AG08396 (cell line): ENCODE data around the gene BTF3.
A peak's percentile ranks its signal among the peaks of the same experiment; 100 is the strongest.
"Not testable (repeated sequence)": the region's sequence is repeated elsewhere in the genome, so short reads cannot be mapped to it uniquely, and the experiment has no call there.

ENCODE experiments used
- DNase-seq: peaks from one replicate; pipeline ENCODE4 v3.0.0; 2012; ENCODE audit warnings: low spot score, mixed read lengths

The BTF3 gene

DNA sequence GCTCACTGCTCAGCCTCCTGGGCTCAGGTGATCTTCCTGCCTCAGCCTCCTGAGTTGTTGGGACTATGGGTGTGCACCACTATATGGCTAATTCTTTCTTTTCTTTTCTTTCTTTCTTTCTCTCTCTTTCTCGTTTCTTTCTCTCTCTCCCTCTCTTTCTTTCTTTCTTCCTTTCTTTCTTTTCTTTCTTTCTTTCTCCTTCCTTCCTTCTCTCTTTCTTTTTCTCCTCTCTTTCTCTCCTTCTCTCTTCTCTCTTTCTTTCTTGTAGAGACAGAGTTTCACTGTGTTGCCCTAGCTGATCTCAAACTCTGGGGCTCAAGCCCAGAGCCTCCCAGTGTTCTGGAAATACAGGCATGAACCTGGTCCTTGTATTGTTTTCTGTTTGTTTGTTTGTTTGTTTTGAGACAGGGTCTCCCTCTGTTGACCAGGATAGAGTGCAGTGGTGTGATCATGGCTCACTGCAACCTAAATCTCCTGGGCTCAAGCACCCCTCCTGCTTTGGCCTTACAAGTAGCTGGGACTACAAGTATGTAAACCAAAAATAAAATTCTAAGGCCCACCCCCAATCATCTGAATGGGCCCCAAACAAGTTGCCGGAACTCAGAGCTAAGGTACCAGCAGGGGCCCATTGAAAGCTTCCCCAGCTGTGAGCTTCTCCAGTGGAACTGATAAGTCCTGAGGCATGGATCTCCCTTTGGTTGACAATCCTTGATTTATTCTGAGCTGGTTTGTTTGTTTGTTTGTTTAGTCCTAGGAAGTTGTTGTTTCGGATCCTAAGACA lies 11.9 kb upstream of the BTF3 start:
- DNase-seq = no peak

DNA sequence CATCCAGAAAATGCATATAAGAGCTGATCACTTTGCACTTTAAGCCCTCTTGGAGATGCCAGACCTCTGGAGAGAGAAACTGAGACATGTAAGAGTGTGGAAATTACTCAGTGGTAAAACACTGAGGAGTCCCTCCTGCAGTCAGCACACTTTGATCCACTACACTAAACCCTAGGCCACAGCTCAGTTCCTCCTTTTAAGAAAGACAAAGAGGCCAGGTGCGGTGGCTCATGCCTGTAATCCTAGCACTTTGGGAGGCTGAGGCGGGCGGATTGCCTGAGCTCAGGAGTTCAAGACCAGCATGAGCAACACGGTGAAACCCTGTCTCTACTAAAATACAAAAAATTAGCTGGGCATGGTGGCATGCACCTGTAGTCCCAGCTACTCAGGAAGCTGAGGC lies 11.0 kb upstream of the BTF3 start:
- DNase-seq = not testable (repeated sequence)

DNA sequence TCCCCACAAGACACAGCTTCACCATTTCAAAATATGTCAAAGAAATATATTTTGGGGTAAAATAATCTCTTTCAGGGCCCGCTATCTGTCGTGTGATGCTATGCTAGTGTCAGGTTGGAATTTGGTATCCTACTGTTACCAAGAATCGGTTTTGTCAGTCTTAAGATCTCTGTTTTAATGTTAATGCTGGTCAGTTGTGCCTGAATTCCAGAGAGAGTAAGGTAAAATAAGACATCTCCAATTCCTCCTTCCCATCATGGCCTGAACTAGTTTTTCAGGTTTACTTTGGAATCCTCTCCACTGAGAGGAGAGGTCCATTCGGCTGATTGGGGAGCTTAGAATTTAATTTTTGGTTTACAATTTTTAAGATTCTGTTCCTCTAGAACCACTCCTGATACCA lies 10.4 kb upstream of the BTF3 start:
- DNase-seq = no peak

DNA sequence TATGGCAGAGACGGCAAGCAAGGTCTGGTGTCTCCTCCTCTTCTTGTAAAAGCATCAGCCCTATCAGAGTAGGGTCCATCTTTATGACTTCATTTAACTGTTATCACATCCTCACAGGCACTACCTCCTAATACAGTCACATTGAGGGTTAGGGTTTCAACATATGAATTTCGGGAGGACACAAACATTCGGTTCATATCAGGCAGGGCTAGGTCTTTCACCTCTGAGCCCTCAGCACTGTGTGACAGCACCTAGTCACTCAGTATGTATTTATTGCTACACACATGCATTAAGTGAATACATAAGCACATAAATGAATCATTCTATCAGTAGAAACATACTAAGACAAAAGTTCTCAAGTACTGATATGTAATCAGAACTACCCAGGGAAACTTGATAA lies 9.4 kb upstream of the BTF3 start:
- DNase-seq = no peak

DNA sequence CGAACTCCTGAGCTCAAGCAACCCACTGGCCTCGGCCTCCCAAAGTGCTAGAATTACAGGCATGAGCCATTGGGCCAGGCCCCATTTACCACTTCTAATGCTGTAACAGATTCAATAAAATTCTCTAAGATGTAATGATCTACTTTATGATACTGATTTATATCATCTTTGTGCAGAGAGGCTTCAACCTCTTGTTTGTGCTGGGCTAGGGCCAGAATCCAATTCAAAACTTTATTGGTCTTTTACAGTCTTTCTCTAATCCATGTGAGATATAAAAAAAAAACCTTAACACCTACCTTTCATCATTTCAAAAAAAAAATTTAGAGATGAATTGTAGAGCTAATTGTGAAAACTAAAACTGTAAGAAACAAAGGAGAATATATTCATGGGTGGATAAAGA lies 8.2 kb upstream of the BTF3 start:
- DNase-seq = no peak

DNA sequence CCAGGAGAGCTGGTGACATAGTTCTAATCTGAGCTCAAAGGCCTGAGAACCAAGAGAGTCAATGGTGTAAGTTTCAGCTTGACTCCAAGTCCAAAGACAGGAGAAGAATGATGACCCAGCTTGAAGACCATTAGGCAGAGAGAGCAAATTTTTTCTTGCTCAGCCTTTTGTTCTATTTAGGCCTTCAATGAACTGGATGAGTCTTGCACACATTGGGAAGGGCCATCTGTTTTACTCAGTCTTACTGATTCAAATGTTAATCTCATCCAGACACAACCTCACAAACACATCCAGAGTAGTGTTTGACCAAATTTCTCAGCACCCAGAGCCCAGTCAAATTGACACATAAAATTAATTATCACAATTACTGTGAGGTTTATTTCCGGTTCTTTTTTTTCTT lies 7.1 kb upstream of the BTF3 start:
- no peak for DNase-seq

DNA sequence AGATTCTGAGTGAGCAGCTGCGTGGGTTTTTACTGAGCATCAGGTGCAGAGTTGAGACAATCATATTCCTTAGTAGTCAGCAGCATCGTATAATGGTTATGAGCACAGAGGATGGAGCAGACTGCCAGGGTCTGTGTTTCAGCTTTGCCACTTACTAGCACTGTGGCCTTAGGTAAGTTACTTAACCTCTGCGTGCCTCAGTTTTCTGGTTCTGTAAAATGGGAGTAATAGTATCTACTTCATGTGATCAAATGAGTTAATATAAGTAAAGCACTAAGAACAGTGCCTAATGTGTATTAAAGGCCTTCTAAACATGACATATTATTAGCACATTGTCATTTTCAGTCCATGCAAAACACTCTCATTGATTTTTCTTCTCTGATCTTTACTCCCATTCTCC lies 4.8 kb upstream of the BTF3 start:
- DNase-seq = no peak

DNA sequence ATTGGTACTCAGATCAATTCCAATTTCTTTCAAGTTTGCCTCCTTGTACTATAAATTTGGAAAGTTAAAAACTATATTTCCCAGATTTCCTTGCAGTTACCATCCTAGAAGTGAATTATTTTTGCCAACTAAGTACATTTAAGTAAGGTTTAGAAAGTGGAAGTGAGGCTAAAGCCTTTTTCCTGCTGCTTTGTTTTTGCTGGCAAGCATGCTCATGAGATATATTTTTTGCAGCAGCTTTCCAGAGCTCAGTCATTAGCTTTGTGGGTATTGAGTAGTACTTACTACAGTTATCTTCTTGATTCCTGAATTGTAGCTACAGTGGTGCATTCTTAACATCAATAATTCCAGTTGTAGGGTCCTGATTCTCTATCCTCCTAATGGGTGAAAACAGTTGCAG lies 3.5 kb upstream of the BTF3 start:
- no peak for DNase-seq

DNA sequence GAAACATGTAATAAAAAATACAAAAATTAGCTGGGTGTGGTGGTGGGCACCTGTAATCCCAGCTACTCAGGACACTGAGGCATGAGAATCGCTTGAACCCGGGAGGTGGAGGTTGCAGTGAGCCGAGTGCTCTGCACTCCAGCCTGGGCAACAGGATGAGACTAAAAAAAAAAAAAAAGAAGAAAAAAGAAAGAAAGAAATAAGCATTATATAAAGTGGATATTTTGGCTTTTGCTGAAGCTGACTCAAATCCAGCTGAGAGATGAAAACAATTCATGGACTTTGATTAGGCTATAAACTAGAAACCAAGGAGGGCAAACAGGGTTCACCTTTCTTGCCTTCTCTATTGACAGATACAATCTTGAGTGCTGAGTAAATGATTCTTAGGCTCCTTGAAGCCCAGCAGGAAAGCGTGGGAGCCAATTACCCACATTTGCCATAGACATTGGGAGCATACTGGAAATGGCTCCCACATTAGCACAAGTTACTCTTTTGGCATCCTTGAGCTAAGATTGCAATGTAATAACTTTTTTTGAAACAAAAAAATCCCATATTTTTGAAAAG lies 2.4 kb upstream of the BTF3 start:
- no peak for DNase-seq

DNA sequence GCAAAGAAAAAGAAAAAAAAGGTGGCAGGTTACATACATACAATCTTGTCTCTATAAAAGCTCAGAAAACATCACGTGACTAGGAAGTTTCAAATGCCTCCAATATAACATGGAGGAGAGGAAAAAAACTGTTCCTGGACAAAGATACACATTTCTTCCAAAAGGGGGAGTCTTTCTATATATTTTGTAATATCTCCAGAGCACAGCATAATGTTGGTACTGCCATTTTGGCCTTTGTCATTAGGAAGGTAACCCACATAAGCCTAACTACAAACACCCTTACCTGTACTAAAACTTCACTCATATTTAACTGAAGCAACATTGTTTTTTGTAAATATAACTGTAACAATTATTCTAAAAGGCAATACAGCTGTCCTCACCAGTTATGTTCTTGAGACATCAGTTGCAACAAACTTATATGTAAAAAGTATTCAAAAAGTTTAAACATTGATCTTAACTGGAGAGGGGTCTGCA lies 1.2 kb upstream of the BTF3 start:
- peak; percentile 50 for DNase-seq

DNA sequence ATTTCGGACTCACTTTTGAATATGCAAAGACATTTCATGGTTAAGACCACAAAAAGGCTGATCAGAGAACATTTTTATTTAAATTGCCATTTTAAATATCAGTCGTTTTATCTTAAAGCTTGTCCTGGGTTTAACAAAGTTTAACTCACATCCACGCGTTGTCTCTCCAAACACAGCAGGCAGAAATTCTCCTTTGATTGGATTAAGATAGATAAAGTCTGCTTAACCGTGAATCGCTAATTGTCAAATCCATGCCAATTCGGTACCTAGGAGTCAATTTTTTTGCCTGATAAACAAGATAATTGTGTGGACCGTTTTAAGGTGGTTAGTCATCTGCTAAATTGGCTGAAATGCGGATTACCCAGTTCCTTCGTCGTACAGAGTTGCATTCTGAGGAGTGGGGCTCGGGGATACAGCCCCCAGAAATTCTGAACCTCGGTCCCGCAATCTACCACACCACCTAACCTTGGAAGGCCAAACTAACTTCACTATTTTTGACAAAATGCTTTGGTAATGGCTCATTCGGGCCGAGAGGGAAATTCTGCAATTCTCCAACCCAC lies 665 bp upstream of the BTF3 start:
- no peak for DNase-seq

DNA sequence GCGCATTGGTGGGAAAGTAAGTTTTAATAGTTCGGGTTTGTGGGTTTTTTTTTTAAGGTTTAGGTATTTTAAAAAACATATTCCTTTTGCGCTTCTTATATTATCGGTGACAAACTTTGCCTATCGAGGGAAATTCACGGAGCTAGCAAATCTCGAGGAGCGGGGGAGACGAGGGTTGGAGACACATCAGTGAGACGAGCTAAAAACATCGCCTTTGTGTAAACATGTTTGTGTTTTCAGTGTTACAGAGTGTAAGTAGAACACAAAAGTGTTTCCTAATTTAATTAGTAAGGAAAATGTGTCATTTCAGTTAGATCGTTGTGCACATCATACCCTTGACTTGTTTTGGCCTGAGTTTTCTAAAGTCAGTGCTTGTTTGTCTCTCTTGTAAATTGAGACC lies 945 bp downstream of the BTF3 start:
- DNase-seq = no peak

DNA sequence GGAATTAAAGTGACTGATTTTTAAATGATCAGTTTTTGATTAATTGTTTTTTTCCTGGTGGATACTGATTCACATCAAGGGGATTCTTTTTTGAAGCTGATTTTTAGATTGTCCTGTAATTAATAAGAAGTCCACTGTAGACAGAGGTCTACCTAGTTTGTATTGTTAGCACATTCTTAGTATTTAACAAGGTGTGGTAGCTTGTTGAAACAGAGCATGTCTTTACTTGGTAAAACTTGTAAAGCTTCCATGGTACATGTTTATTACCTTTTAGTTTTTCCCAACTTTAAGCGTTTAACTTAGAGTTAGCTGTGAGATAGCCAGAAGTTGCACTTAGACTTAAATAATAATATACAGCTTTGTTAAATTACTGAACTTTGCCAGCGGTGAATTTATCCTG lies 1.5 kb downstream of the BTF3 start:
- no peak for DNase-seq

DNA sequence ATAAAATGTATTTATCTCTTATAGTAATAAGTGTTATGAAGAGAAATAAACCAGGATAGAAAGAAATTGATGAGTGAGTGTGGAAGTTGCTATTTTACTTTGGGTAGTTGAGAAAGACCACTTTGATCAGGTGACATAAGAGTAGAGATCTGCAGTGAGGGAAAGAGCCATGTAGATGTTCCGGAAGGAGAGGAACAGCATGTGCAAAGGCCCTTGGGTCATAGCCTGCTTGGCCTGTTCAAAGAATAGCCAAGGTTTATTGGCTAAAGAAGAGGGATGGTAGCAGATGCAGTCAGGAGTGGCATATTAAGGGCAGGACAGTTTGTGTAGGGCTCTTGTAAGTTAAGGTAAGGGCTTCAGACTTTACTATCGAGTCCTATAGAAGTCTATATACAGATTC lies 3.2 kb downstream of the BTF3 start:
- DNase-seq = no peak

DNA sequence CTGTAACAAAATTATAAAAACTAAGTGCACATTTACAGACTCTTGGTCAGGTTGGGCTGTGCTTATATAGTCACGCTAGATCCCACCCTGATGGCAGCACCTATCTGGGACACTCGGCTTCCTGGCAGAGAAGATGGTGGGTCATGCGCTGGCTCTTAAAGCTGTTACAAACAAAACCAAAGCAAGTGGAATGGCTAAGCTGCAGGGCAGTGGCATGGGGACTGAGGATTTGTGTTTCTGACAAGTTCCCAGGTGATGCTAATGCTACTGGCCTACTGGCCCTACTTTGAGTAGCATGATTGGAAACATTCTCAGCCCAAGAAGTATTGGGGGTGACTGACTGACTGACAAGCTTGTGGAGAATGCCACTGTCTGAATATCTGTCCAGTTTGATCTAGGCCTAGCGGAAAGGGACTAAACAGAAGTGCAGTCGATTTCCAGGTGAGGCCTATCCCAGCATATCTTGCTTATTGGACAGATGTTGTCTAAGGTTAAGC lies 8.3 kb downstream of the BTF3 start:
- no peak for DNase-seq

DNA sequence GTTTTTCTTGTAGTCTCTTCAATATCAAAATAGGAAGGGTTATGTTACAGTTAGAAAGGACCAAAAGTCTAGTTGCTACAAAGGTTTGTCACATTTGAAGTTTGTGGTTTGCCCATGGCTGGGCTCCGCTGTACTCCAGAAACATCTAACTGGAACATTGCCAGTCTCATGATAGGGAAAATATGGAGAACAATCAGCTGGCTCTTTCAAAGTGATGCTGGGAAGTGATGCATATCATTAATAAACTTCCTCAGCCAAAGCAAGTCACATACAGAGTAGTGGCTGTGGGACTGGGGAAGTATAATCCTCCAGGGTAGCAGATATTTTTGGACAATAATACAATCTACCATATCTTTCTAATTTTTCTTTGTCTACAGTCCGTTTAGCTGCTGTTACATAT lies 8.8 kb downstream of the BTF3 start:
- DNase-seq = no peak

DNA sequence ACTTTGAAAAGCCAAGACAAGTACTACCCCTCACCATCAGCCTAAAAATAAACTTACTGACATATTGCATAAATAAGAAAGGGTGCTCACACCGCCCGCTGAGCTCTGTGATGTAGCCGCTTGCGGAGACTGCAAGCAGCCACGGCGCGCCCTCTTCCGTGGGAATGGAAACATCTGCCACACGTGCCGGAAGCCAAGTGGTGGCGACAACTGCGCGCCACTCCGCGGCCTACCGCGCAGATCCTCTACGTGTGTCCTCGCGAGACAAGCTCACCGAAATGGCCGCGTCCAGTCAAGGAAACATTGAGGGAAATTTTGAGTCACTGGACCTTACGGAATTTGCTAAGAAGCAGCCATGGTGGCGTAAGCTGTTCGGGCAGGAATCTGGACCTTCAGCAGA lies 10.3 kb downstream of the BTF3 start:
- DNase-seq = not testable (repeated sequence)

DNA sequence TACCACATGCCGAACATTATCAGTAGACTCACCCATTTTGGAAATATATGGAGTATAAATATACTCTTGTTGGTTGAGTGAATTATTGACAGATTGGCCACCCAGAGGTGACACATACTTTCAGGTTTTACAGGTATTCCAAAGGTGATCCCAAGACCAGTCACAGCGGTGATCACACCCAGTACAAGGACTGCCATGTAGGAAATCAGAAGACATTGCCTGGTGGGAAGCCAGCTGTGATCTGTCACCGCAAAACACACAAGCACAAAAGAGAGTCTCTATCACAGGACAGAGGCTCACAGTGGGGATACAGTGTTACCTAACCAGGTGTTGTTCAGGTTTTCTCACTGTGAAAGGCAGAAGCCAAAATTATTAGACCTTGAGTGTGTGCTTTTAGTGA lies 15.8 kb downstream of the BTF3 start:
- DNase-seq = no peak

DNA sequence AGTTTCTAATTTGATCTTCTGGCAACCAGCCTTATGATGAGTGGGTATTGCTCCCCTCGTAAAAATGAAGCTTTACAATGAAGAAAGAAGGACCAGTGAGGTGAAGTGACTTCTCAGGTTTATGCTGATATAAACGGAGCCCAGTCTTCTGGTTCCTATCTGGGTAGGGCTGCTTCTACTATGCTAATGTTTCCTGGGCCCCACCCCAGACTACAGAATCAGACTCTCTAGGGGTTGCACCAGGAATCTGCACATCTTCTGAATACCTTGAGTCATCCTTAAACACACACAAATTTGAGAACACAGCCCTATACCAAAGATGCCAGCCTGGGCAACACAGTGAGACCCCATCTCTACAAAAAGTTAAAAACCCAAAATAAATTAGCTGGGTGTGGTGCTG lies 16.2 kb downstream of the BTF3 start:
- DNase-seq = no peak

DNA sequence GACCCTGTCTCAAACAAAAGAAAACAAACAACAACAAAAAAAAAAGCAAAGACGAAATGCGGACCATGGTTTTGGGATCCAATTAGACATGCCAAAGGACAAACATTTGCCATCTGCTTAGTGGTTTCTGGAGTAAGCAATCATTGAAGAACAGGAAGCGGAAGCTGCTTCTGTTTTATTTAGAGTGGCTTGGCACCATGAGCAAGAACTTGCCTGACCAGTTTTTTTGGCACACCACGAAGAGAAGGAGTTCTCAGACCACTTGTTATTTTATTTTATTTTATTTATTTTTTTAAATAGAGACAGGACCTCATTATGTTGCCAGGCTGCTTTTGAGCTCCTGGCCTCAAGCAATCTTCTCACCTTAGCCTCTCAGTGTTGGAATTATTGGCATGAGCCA lies 17.0 kb downstream of the BTF3 start:
- no peak for DNase-seq

DNA sequence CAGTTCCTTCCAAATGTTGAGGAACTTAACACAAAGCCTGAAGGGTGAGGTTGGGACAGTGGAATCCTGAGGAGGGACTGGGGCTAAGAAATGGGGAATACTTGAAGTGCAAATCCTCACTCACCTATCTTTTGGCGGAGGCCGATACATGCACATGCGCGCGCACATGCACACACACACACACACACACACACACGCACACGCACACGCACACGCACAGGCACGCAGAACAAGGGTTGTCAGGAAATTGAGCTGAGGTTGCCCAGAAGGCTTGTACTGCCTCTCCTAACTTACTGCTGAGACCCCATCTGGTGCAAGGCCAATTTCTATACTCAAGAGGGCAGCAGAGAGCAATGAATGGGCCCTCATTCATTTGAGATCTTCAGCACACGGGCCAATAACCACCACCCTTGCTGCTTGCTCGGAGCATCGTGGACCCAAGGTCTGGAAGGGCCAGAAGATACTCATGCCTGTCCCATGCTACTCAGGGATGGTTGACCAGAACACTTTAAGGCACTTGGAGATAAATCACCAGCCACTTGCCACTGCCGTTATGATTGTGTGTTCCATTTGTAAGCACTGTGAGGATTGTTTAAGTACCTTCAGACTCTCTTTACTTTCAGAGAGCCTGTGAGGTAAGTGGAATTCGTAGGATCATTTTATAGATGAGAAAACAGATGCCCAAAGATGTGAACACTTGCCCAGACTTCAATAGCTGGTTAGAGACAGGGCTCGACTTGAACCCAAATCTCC lies 21.5 kb downstream of the BTF3 start:
- peak; percentile 83 for DNase-seq

DNA sequence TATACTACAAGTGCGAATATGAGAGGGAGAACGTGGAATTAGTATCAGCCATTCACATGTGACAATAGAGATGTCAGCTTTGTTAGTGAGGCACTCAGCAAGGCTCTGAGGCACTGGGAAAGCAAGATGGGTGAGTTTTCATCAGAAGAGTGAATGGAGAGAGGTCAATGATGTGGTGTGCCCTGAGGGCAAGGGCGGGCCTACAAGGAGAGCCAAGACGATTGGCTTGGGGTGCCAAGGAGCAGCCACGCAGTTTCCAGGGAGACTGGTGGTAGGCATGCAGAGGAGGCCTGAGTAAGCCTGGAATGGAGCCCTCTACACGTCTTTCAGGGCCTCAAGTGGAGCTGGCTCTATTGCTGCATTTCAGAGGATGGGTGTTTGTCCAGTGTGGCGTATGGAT lies 24.7 kb downstream of the BTF3 start:
- no peak for DNase-seq

DNA sequence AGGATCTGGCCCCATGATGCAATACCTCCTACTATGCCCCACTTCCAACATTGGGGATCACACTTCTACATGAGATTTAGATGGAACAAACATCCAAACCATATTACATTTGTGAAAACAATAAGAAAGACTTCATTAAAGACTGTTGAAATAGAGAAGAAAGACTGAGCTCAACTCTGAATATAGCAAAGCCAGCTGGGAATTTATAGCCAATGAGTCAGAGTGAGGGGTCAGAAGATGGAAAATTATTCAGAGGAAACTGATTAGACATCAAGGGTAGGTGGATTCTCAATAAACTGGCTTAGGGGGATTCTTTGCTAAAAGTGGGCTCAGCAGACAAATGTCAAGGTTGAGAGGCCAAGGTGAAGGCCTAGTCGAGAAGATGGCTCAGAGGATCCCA lies 25.6 kb downstream of the BTF3 start:
- no peak for DNase-seq
